EH (cell line): ENCODE results near the gene FAM53B.

Source experiments
- DNase-seq: peaks from one replicate; pipeline ENCODE4 v3.0.0-alpha.2; 2015; ENCODE audit warnings: low read depth

FAM53B gene

DNA sequence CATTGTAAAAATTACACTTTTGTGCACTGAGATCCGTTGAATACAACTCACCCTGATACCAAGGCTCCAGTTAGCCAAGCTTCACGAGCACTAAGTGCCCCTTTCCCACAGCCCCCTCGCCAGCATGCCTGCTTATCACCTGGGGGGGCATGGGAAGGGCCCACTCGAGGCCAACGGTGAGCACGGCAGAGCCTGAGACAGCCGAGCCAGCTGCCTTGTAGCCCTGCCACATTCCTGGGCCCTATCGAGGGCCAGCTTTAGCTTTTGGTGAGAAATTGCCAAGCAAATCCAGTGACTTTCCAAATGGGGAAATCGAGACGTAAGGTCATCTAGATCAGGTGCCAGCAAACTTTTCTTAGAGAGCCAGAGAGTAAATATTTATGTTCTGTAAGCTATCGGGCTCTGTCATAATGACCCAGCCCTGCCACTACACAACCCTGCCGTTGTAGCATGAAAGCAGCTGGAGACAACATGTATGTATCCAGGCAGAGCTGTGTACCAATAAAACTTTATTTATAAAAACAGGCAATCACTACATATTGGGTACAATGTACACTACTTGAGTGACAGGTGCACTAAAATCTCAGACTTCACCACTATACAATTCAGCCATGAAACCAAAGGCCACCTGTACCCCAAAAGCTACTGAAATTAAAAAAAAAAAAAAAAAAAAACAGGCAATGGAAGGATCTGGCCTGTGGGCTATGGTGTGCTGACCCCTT, 83.6 kb downstream of the FAM53B start:
- no peak for DNase-seq

DNA sequence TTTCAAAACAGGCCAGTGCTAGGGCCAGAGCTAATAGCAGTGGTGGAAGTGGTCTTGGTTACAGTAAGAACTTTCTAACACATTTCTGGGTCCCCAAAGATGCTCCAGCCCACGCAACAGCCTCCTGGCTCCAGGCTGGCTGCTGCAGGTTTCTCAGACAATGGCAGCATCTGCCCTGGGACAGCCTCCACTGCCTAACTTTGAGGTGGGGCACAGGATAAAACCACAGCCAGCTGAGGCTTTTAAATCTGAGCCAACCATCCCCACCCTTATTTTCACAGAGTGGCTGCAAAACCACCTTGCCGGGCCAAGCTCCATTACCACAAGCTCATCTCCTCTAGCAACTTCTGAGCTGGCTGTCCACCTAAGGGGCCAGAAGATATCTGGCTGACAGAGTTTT, 84.8 kb downstream of the FAM53B start:
- DNase-seq, result no peak

DNA sequence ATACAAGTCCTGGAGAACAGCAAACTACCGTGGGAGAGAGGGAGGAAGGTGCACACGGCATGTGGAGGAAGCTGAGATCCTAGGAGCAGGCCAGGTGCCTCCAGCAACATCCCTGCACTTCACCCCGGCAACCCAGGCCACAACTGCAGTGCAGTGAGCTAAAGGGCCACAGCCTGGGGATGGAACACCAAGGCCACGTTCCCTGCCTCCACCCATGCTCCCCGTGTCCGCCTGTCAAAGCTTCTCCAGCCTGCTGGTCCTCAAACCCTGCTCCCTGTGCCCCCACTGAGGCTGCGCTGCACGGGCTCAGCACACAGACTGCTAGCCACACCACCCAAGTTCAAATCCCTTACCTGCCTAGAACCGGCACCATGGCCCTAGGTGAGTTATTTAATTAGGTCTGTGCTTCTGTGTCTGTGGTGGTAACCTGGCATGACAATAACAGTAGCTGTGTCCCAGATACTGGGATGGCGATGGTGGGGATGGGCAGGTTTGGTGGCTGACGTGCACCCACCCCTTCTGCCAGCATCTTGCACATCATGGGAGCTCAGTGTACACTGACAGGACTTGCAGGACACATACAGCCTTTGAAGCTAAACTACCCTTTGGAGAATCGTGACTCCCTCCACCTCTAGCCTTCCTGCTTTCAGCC, 85.5 kb downstream of the FAM53B start:
- DNase-seq, result no peak

DNA sequence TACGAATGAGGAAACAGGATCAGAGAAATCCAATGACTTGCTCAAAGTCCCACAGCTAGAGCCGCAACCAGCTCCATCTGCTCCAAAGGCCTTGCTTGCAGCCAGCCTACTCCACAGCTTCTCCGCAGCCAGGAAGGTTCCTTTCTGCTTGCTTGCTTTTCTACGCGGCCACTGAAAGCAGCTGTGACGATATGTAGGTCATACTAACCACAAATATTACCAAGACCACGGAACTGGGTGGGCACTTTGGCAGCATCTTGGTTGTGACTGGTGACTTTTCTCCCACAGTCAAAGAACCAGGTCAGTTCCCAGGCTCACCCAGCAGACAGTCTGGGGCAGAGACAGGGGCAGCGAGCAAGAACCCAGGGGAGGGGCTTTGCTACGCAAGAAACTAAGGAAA, 86.4 kb downstream of the FAM53B start:
- DNase-seq, result peak; percentile 38

DNA sequence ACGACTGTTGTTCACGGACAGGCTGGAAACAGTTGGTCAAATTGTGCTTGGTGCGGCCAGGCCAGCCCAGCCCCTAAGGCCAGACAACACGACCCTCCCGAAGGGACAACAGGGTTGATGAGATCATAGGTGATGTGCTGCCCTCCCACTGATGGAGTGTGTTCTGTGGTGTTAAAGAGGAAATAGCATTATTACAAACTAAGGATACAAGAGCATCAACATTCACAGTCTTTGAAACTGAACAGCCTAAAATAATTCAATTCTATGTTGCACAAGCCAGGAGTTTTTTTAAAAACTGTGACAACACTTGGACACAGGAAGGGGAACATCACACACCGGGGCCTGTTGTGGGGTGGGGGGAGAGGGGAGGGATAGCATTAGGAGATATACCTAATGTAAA, 87.6 kb downstream of the FAM53B start:
- no peak for DNase-seq

DNA sequence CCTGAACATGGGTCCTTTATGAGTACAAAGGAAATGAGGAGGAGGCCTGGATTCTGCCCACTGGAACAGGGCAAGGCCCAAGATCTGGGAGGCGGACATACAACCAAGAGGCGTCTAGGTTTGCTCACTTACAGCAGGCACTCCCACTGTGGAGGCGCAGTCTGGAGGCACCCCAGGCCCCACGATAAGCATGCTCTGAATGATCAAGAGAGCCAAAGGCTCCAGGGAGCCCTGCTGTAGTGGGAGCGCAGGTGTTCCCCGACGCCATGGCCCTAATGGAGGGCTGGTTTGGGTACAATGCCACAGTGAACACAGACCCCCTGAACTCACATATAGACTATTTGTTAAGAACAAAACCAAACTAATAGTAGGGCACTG, 88.1 kb downstream of the FAM53B start:
- no peak for DNase-seq

DNA sequence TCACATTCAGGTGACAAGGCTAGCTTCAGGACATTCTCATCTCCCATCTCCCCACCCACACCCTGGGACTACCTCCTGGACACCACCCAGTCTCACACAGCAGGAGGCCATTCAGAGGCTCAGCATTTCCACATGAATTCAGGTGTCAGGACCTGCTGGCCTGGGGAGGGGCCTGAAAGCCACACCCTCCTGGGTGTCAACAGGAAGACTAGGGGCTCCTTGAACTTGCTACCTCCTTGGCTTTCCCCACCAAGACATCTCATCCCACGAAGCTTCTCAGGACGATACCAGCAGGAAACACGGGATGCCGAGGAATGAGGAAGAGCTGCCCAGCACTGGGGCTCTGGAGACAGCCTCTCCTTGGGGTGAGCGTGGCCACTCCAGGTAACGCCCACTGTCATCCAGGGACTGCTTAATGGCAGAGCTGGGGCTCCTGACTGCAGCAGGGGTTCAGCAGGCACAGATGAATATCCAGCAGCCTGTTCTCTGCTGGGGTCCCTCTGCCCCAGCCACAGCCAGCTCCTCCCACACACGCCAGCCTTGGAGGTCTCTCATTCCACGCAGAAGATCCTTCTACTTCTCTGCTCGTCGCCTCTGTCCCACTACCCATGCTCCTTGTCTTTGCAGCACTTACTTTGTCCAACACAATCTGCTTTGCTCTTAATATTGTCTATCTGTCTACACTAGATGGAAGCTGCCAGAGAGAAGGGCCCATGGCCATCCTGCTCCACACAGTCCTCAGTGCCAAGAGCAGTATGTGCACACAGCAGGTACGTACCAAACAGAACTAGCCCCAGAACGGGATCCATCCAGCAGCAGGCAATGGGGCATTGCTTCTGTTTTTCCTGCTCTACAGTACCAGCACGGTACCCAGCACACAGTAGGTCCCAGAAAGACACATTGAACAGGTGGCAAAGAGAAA, 88.7 kb downstream of the FAM53B start:
- no peak for DNase-seq

DNA sequence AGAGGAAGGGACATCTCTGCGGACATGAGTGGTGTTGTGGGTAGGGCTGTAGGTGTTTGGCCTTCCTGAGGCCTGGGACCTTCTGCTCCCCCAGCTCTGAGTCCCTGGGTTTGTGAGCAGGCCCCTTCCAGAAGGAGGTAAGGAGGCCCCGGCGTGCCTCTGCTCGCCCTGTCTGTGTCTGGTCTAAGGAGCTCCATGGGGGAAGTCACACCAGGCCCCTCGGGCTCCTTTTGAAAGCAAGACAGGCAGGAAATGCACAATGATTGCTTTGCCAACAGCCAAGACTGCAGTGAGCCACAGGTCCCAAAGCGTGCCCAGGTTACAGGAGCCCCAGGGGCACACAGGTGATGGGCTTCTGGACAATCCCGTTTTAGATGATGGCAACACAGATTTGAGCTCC, 89.5 kb downstream of the FAM53B start:
- no peak for DNase-seq

DNA sequence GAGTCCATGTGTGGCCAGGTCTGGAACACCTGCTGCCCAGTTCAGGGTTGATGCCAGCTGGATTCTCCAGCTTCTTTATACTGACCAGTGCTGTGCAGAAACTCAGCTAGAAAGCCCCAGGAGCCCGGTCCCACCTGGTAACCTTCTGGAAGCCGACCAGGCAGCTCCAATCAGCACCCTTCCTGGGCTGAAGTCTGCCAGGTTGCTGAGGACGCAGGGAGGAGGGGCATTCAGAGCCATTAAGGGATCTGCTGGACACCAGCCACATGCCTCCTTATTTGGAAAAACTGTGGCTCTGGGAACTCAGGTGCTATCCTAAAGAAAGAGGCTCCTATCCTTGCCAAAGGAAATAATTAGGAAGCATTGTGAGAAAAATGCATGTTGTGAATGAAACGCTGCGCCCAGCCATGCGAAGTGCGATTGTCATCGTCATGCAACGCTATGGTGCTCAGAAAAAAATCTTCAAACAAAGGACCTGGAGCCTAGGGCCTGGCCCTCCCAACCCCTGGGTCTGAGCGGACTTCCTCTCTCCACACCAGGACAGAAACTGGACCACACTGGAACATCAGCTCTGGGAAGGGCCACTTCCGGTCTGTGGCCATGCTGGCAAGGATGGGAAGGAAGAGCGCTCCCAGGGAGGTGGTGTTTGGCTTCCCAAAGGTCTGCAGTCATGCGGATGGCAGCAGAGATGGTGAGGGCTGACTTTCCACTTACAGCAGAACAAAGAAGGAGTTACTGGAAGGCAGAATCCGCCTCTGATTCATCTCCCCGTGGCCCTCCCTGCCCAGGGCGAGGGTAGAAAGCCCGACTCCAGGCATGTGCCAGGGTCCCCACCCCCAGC, 90.1 kb downstream of the FAM53B start:
- no peak for DNase-seq

DNA sequence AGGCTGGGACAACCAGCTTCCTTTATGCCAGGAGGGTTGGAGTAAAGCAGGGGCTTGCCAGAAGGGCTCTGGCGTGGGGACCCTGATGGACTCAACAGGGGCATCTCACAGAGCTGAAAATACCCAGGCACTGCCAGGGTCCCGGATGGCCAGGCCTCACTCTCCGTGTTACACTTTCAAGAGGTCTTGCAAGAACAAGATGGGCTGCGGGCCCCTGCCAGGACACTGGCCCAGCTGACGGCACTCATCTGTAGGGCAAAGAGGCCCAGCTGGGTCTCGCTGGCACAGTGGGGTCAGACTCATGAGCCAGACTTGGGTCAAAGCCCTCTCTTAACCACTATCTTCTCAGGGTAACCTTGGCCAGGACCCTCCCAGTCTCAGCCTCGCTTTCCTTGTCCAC, 90.9 kb downstream of the FAM53B start:
- DNase-seq, result no peak

DNA sequence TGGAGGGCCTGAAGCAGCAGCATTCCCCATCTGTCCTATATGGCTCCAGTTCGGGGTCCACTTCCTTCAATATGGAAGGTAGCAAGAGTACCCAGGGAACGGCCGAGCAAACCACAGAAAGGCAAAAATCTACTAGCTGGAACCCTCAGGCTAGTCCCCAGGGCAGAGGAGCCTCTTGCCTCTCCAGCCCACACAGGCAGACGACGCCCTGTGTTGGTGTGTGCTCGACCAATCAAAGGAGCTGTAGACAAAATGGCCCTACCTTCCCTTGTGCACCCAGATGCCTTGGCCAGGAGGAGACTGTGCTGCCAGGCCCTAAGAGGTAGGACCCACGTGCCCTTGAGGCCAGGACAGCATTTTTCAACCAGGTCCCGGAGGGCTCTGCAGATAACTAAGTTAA, 91.5 kb downstream of the FAM53B start:
- DNase-seq, result no peak

DNA sequence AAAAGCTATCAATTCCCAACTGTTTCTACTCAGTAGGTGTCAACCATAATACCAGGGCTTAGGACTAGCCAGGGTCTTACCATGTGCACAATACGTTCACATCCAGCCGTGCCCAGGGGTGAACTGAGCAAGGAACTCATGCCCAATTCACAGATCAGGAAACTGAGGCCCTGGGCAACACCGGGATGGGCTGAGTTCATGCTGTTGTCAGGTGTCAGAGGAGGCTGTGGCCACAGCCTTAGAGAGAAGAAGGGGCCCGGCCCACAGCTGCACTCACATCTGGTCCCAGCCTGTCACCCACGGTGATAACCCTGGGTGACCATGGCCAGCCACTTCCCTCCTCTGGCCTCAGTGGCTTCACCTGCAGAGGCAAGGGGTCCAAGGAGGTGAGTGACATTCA, 92.0 kb downstream of the FAM53B start:
- no peak for DNase-seq

DNA sequence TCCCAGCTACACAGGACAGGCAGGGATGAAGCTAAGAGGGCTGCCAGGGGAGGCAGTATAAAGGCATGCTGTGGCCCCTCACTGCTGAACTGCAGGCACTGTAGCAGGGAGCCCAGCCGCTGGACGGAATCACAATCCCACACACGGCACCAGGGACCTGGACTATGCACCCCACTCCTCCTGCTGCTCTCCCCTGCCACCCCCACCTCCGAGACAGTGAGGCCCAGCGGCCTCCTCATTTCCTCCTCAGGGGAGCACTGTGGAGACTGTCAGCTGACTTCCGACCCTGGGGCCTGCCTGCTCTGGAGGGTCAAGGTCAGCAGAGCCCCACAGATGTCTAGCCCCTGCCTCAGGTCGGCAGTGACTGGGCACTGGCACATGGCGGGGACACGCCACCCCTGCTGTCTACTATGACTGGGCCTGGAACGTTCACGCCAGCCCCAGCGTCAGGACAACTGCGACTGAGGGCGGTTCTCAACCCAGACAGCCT, 92.7 kb downstream of the FAM53B start:
- no peak for DNase-seq

DNA sequence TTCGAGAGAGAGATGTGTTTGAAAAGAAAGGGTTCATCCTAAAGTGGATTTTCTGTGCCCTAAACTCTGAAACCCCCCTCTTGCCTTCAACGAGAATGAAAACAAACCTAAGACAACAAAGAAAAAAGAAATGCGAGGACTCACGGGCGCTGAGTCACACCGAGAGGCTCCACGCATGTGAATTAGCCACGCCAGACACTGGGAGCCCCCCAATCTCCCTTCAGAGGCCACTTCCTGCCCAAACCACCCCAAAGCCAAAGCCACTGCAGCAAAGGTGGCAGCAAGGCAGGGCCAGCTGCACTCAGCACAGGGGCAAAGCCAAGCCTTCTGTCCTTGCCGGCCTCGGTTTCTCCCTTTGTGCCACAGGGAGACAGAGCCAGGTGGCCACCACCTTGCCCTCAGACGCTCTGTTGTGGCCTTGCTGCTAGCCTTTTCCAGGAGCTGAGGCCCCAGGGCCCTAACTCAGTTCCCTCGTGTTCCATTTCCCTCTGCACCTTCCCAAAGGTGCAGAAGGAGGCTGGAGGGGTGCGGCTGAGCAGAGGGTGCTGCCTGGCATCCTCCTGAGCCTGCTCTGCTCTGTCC, 93.3 kb downstream of the FAM53B start:
- no peak for DNase-seq

DNA sequence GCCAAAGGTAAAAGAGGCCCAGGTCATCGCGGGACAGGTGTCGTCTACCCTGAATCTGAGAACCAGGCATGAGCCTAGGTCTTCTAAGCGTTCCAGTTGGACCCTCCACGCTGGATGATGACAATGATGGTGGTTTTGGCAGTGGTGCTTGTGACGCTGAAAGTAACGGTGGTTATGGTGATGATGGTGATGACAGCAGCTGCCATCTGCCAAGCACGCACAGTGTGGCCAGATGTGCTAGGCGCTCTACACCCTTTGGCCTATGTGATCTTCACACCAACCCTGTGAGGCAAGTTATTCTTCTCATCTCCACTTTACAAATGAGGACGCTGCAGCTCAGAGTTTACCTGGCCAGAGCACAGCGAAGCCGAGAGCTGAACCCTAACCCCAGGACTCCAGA, 93.9 kb downstream of the FAM53B start:
- DNase-seq, result no peak

DNA sequence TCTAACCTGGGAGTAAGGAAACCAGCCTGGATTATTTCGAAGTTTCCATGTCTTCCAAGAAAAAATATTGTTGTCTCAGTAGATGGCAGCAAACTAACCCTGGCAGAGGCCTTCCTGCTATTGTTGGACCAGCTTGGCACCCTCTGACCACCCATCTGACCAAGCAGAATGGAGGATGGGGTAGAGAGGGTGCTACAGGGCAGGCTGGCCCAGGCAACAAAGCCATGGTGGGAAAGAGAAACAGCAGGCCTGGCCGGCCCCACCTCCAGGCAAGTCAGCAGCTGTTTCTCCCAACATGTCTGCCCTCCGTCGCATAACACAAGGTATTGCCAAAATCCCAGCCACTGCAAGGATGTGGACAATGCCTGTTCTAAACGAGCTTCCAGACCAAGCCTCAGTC, 95.0 kb downstream of the FAM53B start:
- DNase-seq, result peak; percentile 14

DNA sequence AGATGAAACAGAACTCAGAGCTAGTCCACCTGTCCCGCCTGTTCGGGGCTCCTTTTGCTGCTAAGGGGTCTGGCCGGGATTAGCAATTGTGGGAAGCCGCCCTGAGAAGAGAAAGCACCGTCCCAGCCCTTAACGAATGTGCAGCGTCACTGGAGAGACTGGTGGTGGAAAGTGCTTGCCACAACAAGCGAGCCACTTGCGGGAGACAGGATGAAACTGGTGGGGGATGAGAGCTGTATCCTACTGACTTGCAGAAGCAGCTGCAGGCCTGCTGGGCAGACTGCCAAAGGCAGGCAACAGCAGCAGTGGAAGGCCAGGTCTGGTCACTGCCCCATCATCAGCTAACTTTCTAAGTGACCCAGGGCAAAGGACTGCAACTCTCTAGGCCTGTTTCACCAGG, 95.4 kb downstream of the FAM53B start:
- peak; percentile 69 for DNase-seq

DNA sequence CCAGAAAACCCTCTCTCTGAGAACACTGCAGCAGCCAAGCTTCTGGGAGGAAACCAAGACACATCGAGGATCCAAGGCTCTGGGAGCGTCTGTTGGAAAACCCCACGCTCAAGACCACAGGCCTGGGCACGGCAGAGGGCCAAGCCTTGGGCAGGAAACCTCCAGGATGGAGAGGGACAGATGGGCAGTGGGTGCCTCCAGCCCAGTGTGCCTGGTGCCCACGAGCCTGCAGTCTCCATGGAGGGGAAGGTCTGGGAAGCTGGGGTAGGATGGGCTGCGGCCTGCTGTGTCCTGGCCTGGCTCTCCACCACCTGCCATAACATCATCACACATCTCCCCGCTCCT, 96.1 kb downstream of the FAM53B start:
- DNase-seq, result no peak

DNA sequence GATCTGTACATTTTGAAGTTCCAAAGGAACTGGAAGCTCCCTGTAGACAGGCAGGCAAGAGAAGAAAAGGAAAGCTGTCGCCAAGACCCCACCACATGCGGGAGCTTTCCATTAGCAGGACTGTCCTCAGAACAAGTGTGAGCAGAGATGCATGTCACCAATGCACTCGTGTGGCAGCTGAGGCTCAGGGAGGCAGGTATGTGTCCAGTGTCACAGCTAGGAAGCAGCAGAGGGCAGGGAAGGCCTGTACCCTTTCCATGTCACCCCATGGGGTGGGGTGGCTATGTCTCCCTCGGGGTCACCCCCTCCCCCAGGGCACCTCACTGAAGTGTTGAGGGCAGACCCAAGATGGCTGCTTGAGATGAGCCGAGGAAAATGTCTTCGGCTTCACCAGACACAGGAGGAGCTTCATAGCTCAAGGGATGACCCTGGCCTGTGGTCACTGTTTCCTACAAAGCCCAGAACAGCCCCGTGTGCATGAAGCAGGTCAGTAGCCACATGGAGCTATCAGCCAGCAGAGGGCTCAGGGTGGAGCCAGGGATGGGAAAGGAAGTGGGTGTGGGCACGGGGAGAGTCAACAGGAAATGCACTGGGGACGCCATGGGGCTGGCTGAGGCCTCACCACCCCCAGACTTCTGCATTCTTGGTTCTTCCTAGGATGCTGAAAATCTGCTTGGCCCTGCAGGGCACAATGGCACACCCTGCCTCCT, 96.6 kb downstream of the FAM53B start:
- DNase-seq, result peak; percentile 66

DNA sequence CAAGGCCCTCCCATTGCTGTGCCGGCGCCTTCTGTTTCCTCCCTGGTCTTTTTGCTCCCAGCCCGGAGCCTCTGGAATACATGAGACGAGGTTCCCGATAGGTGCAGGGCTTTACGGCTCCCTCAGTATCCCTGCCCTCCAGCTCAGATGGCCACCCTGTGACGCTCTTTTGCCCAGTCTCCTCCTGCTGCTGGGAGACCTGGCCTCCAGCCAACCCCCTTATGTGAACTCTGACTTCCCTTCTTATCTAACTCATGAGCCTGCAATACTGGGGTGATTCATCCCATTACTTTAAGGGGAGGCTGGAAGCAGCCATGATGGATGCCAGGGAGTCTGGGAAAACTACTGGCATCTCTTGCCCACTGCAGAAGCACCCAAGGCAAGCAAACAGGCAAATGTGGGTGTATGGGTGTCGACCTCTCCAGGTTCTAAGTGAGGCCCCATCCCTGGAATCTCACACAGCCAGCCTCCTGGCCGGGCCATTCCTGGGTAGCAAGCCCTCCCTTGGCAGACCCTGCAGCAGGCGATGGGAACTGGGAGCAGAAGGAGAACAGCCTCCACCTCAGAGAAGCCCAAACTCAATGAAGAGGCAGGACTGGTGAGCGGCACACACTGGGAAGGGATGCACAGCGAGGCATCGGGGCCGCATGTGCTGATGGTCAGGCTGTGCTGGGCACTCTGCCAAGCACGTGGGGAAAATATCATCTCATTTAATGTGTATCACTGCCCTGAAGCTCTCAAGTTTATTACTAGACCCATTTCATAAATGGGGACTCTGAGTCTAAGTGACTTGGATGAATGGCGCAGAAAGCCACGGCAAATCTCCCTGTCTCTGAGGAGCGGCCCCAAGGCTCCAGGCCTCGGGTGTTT, 97.5 kb downstream of the FAM53B start:
- peak; percentile 91 for DNase-seq
